ENCODE results near the gene GPN3. TPM values are rescaled to one million over a fixed set of nuclear protein-coding genes. Genes with fewer than 3 reads are reported as not detected.

The GPN3 gene
- total and polyA plus RNA-seq, 2 of the 13 experiments (the other 11 are each of a cell fraction or from before 2014, with no cell fraction given), result 28.7 to 29.5 TPM

- TF ChIP-seq SETDB1 (CRISPR knock-in tag; IDR thresholded peaks at IDR 0.05; ENCODE audit: borderline replicate concordance), result no peak
- TF ChIP-seq SNAPC4 (CRISPR knock-in tag; IDR thresholded peaks at IDR 0.05), result 0 out of 2 replicates have a peak, but pooled peaks have one; percentile 88
- peak; percentile 88 for TF ChIP-seq HOXA3 (CRISPR knock-in tag; IDR thresholded peaks at IDR 0.05)
- peak; percentile 42; the same call in 1 of the 2 replicates for TF ChIP-seq ZNF746 (CRISPR knock-in tag; IDR thresholded peaks at IDR 0.05)
- TF ChIP-seq RAD51 (IDR thresholded peaks at IDR 0.05; ENCODE audit: borderline replicate concordance), result no peak
- no peak for TF ChIP-seq SSRP1 (CRISPR knock-in tag; IDR thresholded peaks at IDR 0.05)
- TF ChIP-seq SALL2 (CRISPR knock-in tag; IDR thresholded peaks at IDR 0.05), result peak; percentile 27; the same call in 1 of the 2 replicates
- TF ChIP-seq ZMAT3 (CRISPR knock-in tag; conservative IDR thresholded peaks at IDR 0.05), result peak; percentile 20; the same call in 1 of the 2 replicates
- TF ChIP-seq RBFOX2 (IDR thresholded peaks at IDR 0.05; ENCODE audit: low read depth, low read length), result peak; percentile 86
- peak; percentile 39; the same call in 1 of the 2 replicates for TF ChIP-seq E2F5 (CRISPR knock-in tag; conservative IDR thresholded peaks at IDR 0.05)
- no peak for TF ChIP-seq MIER2 (CRISPR knock-in tag; IDR thresholded peaks at IDR 0.05)
- peak; percentile 80 for TF ChIP-seq ZNF883 (CRISPR knock-in tag; IDR thresholded peaks at IDR 0.05; ENCODE audit: not compliant biosample characterization)
- TF ChIP-seq ZNF569 (CRISPR knock-in tag; IDR thresholded peaks at IDR 0.05; ENCODE audit: borderline replicate concordance), result no peak
- TF ChIP-seq SRSF4 (IDR thresholded peaks at IDR 0.05; ENCODE audit: low read depth, low read length, poor library complexity, severe bottlenecking), result no peak
- TF ChIP-seq ZSCAN9 (CRISPR knock-in tag; IDR thresholded peaks at IDR 0.05; ENCODE audit: borderline replicate concordance), result no peak
- peak; percentile 15; the same call in 1 of the 2 replicates for TF ChIP-seq ARID5B (CRISPR knock-in tag; IDR thresholded peaks at IDR 0.05)
- no peak for TF ChIP-seq ZNF3 (CRISPR knock-in tag; IDR thresholded peaks at IDR 0.05)
- TF ChIP-seq ZBTB38 (CRISPR knock-in tag; IDR thresholded peaks at IDR 0.05), result peak; percentile 63
- peak; percentile 57; the same call in 1 of the 2 replicates for TF ChIP-seq ZNF160 (CRISPR knock-in tag; IDR thresholded peaks at IDR 0.05)
- TF ChIP-seq ATRX (CRISPR knock-in tag; IDR thresholded peaks at IDR 0.05; ENCODE audit: borderline replicate concordance), result no peak
- 0 out of 2 replicates have a peak, but pooled peaks have one; percentile 20 for TF ChIP-seq FOSL2 (CRISPR knock-in tag; IDR thresholded peaks at IDR 0.05)
These were observed 64.7 kb downstream of the GPN3 start, which contains the start of gene ANAPC7 (continued) for GRCh38 chr12:110403146-110403975.

Data from HepG2 (cell line).